ENCODE data around the gene PRORP.

DNA sequence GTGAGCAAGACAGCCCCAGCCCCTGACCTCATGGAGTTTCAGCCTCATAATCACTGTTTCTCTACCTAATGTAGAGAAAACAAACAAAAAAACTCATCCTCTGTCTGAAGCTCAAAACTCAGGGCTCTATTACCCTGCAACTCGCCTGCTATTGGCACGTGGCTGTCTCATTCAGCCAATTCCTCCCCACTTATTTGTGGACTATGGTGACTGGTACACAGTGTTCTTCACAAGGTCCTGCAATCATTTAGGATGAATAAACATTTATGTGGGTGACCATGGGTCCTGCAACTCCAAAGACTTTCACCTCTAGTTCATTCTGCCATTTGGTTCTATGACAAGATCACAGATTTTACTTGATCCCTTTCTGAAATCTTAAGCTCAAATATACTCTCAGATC is 5.2 kb upstream of the PRORP start:
- TF ChIP-seq, protein P1, sequence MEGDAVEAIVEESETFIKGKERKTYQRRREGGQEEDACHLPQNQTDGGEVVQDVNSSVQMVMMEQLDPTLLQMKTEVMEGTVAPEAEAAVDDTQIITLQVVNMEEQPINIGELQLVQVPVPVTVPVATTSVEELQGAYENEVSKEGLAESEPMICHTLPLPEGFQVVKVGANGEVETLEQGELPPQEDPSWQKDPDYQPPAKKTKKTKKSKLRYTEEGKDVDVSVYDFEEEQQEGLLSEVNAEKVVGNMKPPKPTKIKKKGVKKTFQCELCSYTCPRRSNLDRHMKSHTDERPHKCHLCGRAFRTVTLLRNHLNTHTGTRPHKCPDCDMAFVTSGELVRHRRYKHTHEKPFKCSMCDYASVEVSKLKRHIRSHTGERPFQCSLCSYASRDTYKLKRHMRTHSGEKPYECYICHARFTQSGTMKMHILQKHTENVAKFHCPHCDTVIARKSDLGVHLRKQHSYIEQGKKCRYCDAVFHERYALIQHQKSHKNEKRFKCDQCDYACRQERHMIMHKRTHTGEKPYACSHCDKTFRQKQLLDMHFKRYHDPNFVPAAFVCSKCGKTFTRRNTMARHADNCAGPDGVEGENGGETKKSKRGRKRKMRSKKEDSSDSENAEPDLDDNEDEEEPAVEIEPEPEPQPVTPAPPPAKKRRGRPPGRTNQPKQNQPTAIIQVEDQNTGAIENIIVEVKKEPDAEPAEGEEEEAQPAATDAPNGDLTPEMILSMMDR (IDR thresholded peaks at IDR 0.05), result no peak
- no peak for TF ChIP-seq CBFB (CRISPR knock-in tag; IDR thresholded peaks at IDR 0.05; ENCODE audit: low read depth)
- TF ChIP-seq, protein P2, sequence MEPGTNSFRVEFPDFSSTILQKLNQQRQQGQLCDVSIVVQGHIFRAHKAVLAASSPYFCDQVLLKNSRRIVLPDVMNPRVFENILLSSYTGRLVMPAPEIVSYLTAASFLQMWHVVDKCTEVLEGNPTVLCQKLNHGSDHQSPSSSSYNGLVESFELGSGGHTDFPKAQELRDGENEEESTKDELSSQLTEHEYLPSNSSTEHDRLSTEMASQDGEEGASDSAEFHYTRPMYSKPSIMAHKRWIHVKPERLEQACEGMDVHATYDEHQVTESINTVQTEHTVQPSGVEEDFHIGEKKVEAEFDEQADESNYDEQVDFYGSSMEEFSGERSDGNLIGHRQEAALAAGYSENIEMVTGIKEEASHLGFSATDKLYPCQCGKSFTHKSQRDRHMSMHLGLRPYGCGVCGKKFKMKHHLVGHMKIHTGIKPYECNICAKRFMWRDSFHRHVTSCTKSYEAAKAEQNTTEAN (CRISPR knock-in tag; IDR thresholded peaks at IDR 0.05), result no peak
- TF ChIP-seq SP1 (CRISPR knock-in tag; conservative IDR thresholded peaks at IDR 0.05), result no peak
- TF ChIP-seq, protein P3, sequence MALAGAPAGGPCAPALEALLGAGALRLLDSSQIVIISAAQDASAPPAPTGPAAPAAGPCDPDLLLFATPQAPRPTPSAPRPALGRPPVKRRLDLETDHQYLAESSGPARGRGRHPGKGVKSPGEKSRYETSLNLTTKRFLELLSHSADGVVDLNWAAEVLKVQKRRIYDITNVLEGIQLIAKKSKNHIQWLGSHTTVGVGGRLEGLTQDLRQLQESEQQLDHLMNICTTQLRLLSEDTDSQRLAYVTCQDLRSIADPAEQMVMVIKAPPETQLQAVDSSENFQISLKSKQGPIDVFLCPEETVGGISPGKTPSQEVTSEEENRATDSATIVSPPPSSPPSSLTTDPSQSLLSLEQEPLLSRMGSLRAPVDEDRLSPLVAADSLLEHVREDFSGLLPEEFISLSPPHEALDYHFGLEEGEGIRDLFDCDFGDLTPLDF (CRISPR knock-in tag; IDR thresholded peaks at IDR 0.05), result no peak
- TF ChIP-seq, protein P4, sequence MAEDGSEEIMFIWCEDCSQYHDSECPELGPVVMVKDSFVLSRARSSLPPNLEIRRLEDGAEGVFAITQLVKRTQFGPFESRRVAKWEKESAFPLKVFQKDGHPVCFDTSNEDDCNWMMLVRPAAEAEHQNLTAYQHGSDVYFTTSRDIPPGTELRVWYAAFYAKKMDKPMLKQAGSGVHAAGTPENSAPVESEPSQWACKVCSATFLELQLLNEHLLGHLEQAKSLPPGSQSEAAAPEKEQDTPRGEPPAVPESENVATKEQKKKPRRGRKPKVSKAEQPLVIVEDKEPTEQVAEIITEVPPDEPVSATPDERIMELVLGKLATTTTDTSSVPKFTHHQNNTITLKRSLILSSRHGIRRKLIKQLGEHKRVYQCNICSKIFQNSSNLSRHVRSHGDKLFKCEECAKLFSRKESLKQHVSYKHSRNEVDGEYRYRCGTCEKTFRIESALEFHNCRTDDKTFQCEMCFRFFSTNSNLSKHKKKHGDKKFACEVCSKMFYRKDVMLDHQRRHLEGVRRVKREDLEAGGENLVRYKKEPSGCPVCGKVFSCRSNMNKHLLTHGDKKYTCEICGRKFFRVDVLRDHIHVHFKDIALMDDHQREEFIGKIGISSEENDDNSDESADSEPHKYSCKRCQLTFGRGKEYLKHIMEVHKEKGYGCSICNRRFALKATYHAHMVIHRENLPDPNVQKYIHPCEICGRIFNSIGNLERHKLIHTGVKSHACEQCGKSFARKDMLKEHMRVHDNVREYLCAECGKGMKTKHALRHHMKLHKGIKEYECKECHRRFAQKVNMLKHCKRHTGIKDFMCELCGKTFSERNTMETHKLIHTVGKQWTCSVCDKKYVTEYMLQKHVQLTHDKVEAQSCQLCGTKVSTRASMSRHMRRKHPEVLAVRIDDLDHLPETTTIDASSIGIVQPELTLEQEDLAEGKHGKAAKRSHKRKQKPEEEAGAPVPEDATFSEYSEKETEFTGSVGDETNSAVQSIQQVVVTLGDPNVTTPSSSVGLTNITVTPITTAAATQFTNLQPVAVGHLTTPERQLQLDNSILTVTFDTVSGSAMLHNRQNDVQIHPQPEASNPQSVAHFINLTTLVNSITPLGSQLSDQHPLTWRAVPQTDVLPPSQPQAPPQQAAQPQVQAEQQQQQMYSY (CRISPR knock-in tag; IDR thresholded peaks at IDR 0.05), result no peak
- no peak for TF ChIP-seq ESRRA (CRISPR knock-in tag; IDR thresholded peaks at IDR 0.05; ENCODE audit: borderline replicate concordance)
- TF ChIP-seq, protein P5, sequence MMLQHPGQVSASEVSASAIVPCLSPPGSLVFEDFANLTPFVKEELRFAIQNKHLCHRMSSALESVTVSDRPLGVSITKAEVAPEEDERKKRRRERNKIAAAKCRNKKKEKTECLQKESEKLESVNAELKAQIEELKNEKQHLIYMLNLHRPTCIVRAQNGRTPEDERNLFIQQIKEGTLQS (CRISPR knock-in tag; conservative IDR thresholded peaks at IDR 0.05), result no peak
- TF ChIP-seq, protein P6, sequence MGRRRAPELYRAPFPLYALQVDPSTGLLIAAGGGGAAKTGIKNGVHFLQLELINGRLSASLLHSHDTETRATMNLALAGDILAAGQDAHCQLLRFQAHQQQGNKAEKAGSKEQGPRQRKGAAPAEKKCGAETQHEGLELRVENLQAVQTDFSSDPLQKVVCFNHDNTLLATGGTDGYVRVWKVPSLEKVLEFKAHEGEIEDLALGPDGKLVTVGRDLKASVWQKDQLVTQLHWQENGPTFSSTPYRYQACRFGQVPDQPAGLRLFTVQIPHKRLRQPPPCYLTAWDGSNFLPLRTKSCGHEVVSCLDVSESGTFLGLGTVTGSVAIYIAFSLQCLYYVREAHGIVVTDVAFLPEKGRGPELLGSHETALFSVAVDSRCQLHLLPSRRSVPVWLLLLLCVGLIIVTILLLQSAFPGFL (CRISPR knock-in tag; IDR thresholded peaks at IDR 0.05; ENCODE audit: borderline replicate concordance), result no peak
- TF ChIP-seq, protein P7, sequence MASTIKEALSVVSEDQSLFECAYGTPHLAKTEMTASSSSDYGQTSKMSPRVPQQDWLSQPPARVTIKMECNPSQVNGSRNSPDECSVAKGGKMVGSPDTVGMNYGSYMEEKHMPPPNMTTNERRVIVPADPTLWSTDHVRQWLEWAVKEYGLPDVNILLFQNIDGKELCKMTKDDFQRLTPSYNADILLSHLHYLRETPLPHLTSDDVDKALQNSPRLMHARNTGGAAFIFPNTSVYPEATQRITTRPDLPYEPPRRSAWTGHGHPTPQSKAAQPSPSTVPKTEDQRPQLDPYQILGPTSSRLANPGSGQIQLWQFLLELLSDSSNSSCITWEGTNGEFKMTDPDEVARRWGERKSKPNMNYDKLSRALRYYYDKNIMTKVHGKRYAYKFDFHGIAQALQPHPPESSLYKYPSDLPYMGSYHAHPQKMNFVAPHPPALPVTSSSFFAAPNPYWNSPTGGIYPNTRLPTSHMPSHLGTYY (CRISPR knock-in tag; IDR thresholded peaks at IDR 0.05), result no peak
- no peak for TF ChIP-seq GABPB1 (CRISPR knock-in tag; IDR thresholded peaks at IDR 0.05)
- no peak for TF ChIP-seq ETV6 (CRISPR knock-in tag; IDR thresholded peaks at IDR 0.05)
- TF ChIP-seq CREM (CRISPR knock-in tag; IDR thresholded peaks at IDR 0.05), result no peak
- TF ChIP-seq MYBL2 (CRISPR knock-in tag; IDR thresholded peaks at IDR 0.05), result no peak

Data from WTC11 (cell line).